B cell (primary cell): Measurements from ENCODE around the gene SNAPC4. TPM values are rescaled to one million over a fixed set of nuclear protein-coding genes. Genes with fewer than 3 reads are reported as not detected.

ENCODE experiments used
- ATAC-seq: fragments of 200-7000 bp; cut with Tn5 transposase; one replicate; pipeline ENCODE4 v1.10.0; 2021; ENCODE audit warnings: low read depth, mild to moderate bottlenecking, moderate number of reproducible peaks, moderate library complexity
- CTCF ChIA-PET: fragments of 350-600 bp; sonication (Branson Sonifier 250); formaldehyde crosslinking; loops from one replicate; lab custom pipeline; 2021; ENCODE audit warnings: antibody characterized with exemption, inconsistent platforms; lab: Charles Lee
- POLR2A ChIA-PET: fragments of 350-600 bp; sonication (Branson Sonifier 250); formaldehyde crosslinking; loops from one replicate; lab custom pipeline; 2021; ENCODE audit warnings: antibody characterized with exemption; lab: Charles Lee
- DNase-seq: peaks from one replicate; pipeline ENCODE4 v3.0.0; 2013
- H2AFZ ChIP-seq: 2 replicates; pipeline ENCODE4 v1.6.1; 2012; ENCODE audit warnings: mild to moderate bottlenecking, low read depth, low read length; ENCODE audit not compliant: insufficient read depth, poor library complexity, severe bottlenecking
- H3K27ac ChIP-seq, 2 donors: 1 replicate in 1 of 2; 2 replicates in 1 of 2; pipeline ENCODE4 v1.5.1; 2012 to 2013; ENCODE audit warnings: low read length in 2 of 2, mild to moderate bottlenecking in 2 of 2, moderate library complexity in 1 of 2
- H3K27me3 ChIP-seq, 4 experiments: fragments of 200-600 bp in 1 of 4; sonication (generic) in 1 of 4; replicated peaks in 1 of 4; 1 replicate in 2 of 4; 2 replicates in 2 of 4; pipeline versions ENCODE4 v1.6.1 to v1.7.0; 2013 to 2016; ENCODE audit warnings: low read length in 3 of 4, mild to moderate bottlenecking in 2 of 4, mixed read lengths in 1 of 4, moderate library complexity in 1 of 4; ENCODE audit not compliant: insufficient read depth in 4 of 4, control insufficient read depth in 3 of 4; ENCODE audit errors: control extremely low read depth in 1 of 4
- H3K36me3 ChIP-seq, 2 experiments: replicated peaks in 1 of 2; 1 replicate in 1 of 2; 2 replicates in 1 of 2; pipeline versions ENCODE4 v1.6.1 to v1.7.1; 2013; ENCODE audit warnings: low read length in 1 of 2; ENCODE audit not compliant: insufficient read depth in 2 of 2, control insufficient read depth in 1 of 2; ENCODE audit errors: control extremely low read depth in 1 of 2, extremely low read depth in 1 of 2
- H3K4me1 ChIP-seq, 2 donors: fragments of 200-600 bp in 1 of 2; sonication (generic) in 1 of 2; 1 replicate in 1 of 2; 2 replicates in 1 of 2; pipeline versions ENCODE4 v1.5.1 to v1.6.1; 2013 to 2017; ENCODE audit warnings: low read length in 2 of 2; ENCODE audit not compliant: control insufficient read depth in 2 of 2, insufficient read depth in 2 of 2
- H3K4me2 ChIP-seq: replicated peaks from 2 replicates; pipeline ENCODE3; 2012; ENCODE audit warnings: mild to moderate bottlenecking, low read depth, low read length; ENCODE audit not compliant: poor library complexity, severe bottlenecking
- H3K4me3 ChIP-seq, 5 experiments: fragments of 200-600 bp in 1 of 5; sonication (generic) in 1 of 5; 1 replicate in 3 of 5; 2 replicates in 2 of 5; pipeline versions ENCODE4 v1.5.1 to v1.7.0; 2011 to 2016; ENCODE audit warnings: low read length in 4 of 5, mild to moderate bottlenecking in 4 of 5, low read depth in 2 of 5, control low read depth in 1 of 5, moderate library complexity in 1 of 5; ENCODE audit not compliant: insufficient read depth in 1 of 5; ENCODE audit errors: control extremely low read depth in 1 of 5, extremely low read depth in 1 of 5
- H3K79me2 ChIP-seq: fragments of 200-600 bp; sonication (generic); one replicate; pipeline ENCODE4 v1.6.0; 2016; ENCODE audit warnings: low read length; ENCODE audit not compliant: control insufficient read depth, insufficient read depth
- H3K9ac ChIP-seq: fragments of 200-600 bp; sonication (generic); 2 replicates; pipeline ENCODE4 v1.6.1; 2017; ENCODE audit warnings: mild to moderate bottlenecking, low read length, moderate library complexity
- H3K9me3 ChIP-seq, 3 donors: one replicate each; pipeline versions ENCODE4 v1.6.1 to v1.7.1; 2013; ENCODE audit warnings: low read length in 2 of 3; ENCODE audit not compliant: control insufficient read depth in 2 of 3, insufficient read depth in 1 of 3; ENCODE audit errors: control extremely low read depth in 1 of 3
- H4K20me1 ChIP-seq: 2 replicates; pipeline ENCODE4 v1.6.0; 2012; ENCODE audit warnings: mild to moderate bottlenecking, low read length; ENCODE audit not compliant: insufficient read depth, control insufficient read depth, poor library complexity, severe bottlenecking
- H3K27ac Mint-ChIP-seq: one replicate; pipeline ENCODE4 v1.8.0; 2021; ENCODE audit warnings: mixed read lengths
- H3K27me3 Mint-ChIP-seq: one replicate; pipeline ENCODE4 v1.8.0; 2021; ENCODE audit warnings: mixed read lengths
- H3K4me1 Mint-ChIP-seq: one replicate; pipeline ENCODE4 v1.8.0; 2021; ENCODE audit warnings: mixed read lengths
- H3K4me3 Mint-ChIP-seq: one replicate; pipeline ENCODE4 v1.8.0; 2021; ENCODE audit warnings: mixed read lengths
- H3K9me3 Mint-ChIP-seq: one replicate; pipeline ENCODE4 v1.8.0; 2022; ENCODE audit warnings: mixed read lengths; ENCODE audit not compliant: insufficient read depth
- EZH2 ChIP-seq: IDR thresholded peaks from 2 replicates; pipeline ENCODE4 v1.6.1; 2012; ENCODE audit warnings: borderline replicate concordance, low read depth, mild to moderate bottlenecking, moderate library complexity, low read length; ENCODE audit not compliant: insufficient read depth, poor library complexity, severe bottlenecking
- WGBS: methylation state at CpG from one replicate; pipeline ENCODE4 v1.1.5; 2013; ENCODE audit warnings: missing lambda C conversion rate; ENCODE audit not compliant: insufficient coverage; 5-methylcytosine and 5-hydroxymethylcytosine counted together
- intact Hi-C: fragments of 100-400 bp; cut with micrococcal nuclease; formaldehyde crosslinking; loops from one replicate; pipeline ENCODE4 v1.10.0; 2022
- polyA plus RNA-seq: library from polyadenylated mRNA; depleted of rRNA; stranded (reverse); fragments of >200 nt; gene quantifications from 2 replicates; pipeline ENCODE4 v1.2.3, GENCODE V29; 2012
- total RNA-seq, 2 donors: library from RNA; stranded (reverse); fragments of 120-200 nt in 1 of 2; gene quantifications; 1 replicate in 1 of 2; 2 replicates in 1 of 2; pipeline versions ENCODE4 v1.2.3 to v1.2.4, GENCODE V29; 2013 to 2022
- TF ChIP-seq, protein P1 (sequence below): fragments of 200-600 bp; IDR thresholded peaks from one replicate; pipeline ENCODE4 v1.8.0; 2022; ENCODE audit warnings: antibody characterized with exemption, mild to moderate bottlenecking

The SNAPC4 gene
- total and polyA plus RNA-seq, 2 donors (not counting 1 experiment from before 2014, with no cell fraction given) = 13.1 to 15.6 TPM

DNA sequence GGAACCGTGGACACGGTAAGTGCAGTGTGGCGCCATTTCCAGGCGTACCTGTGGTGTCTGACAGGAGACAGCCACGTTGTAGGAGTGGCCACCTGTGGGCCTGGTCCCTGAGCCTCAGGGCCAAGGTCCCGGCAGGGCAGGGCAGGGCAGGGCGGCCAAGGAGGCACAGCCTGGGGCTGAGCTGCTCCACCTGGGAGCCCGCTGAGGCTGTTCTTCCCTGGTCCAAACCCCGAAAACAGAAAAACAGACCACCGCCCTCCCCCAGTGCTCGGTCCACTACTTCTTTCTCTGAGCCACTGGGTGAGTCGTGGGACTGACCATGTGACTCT is 19.1 kb upstream of the SNAPC4 start:
- peaks cover 0 to 81% of the 10 kb centered on the region in 2 experiments for H3K36me3 ChIP-seq
- Mint-ChIP-seq H3K4me1 (no peaks in the 10 kb centered on the region), H3K9me3 (no peaks in the 10 kb centered on the region), H3K4me3 (no peak overlapping the region), H3K27me3 (no peaks in the 10 kb centered on the region), H3K27ac (no peak overlapping the region)
- ChIA-PET POLR2A (no interaction called here), CTCF (no interaction called here)
- no peak overlapping the region for H2AFZ ChIP-seq
- peaks cover 10% of the 10 kb centered on the region for H3K79me2 ChIP-seq
- no peaks in the 10 kb centered on the region for H3K27me3 ChIP-seq
- no peak overlapping the region for H3K4me2 ChIP-seq
- no peak overlapping the region for H3K4me3 ChIP-seq
- no peak overlapping the region for H3K27ac ChIP-seq
- no peaks in the 10 kb centered on the region for H3K9me3 ChIP-seq
- intact Hi-C loops = no loop called here
- no peak overlapping the region for H3K9ac ChIP-seq
- H4K20me1 ChIP-seq = peaks cover 9% of the 10 kb centered on the region
- WGBS = over 99% methylated on average over 9 of the region's 12 CpGs
- no peaks in the 10 kb centered on the region for H3K4me1 ChIP-seq
- TF ChIP-seq, protein P1, sequence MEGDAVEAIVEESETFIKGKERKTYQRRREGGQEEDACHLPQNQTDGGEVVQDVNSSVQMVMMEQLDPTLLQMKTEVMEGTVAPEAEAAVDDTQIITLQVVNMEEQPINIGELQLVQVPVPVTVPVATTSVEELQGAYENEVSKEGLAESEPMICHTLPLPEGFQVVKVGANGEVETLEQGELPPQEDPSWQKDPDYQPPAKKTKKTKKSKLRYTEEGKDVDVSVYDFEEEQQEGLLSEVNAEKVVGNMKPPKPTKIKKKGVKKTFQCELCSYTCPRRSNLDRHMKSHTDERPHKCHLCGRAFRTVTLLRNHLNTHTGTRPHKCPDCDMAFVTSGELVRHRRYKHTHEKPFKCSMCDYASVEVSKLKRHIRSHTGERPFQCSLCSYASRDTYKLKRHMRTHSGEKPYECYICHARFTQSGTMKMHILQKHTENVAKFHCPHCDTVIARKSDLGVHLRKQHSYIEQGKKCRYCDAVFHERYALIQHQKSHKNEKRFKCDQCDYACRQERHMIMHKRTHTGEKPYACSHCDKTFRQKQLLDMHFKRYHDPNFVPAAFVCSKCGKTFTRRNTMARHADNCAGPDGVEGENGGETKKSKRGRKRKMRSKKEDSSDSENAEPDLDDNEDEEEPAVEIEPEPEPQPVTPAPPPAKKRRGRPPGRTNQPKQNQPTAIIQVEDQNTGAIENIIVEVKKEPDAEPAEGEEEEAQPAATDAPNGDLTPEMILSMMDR = no peak
- TF ChIP-seq EZH2 = no peak
- ATAC-seq (no peak), DNase-seq (no peak)

DNA sequence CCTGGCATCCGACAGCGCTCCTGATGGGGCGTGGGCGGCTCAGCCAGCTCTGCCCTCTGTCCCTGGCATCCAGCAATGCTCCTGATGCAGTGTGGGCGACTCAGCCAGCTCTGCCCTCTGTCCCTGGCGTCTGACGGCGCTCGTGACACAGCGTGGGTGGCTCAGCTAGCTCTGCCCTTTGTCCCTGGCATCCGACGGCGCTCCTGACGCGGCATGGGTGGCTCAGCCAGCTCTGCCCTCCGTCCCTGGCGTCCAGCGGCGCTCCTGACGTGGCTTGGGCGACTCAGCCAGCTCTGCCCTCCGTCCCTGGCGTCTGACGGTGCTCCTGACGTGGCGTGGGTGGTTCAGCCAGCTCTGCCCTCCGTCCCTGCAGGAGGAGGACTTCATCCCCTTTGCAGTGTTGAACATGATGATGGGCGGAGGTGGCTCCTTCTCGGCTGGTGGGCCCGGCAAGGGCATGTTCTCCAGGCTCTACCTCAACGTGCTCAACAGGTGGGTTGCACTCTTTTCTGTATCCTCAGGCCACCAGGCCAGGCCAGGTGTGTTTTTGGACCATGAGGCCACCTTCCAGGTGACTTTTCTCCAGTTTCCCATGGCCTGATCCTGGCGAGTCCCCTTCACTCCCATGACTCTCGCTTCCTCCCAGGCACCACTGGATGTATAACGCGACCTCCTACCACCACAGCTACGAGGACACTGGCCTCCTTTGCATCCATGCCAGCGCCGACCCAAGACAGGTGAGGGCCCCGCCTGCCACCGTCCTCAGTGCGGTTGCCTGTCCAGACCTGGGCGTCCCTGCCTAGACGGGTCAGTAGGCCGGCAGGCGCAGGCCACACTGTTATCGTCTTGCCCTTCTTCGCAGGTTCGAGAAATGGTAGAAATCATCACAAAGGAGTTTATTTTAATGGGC is 18.5 kb upstream of the SNAPC4 start:
- Mint-ChIP-seq H3K4me1 (no peaks in the 10 kb centered on the region), H3K9me3 (no peaks in the 10 kb centered on the region), H3K4me3 (no peak overlapping the region), H3K27ac (no peak overlapping the region), H3K27me3 (no peaks in the 10 kb centered on the region)
- CTCF ChIA-PET = no interaction called here
- DNase-seq (no peak), ATAC-seq (no peak)
- 96% methylated on average over 48 of the region's 48 CpGs for WGBS
- no peaks in the 10 kb centered on the region for H3K9me3 ChIP-seq
- H3K4me1 ChIP-seq = no peaks in the 10 kb centered on the region
- peaks cover 13% of the 10 kb centered on the region for H4K20me1 ChIP-seq
- H3K79me2 ChIP-seq = peaks cover 16% of the 10 kb centered on the region
- H3K27me3 ChIP-seq = no peaks in the 10 kb centered on the region
- intact Hi-C loops = no loop called here
- no peak overlapping the region for H2AFZ ChIP-seq
- no peak overlapping the region for H3K9ac ChIP-seq
- H3K27ac ChIP-seq = no peak overlapping the region
- POLR2A ChIA-PET = no interaction called here
- TF ChIP-seq, protein P1 = no peak
- TF ChIP-seq EZH2 = no peak
- H3K4me3 ChIP-seq = no peak overlapping the region
- H3K4me2 ChIP-seq = no peak overlapping the region
- peaks cover 0 to 82% of the 10 kb centered on the region in 2 experiments for H3K36me3 ChIP-seq
